Measurements from ENCODE around the gene VSTM4. TPM values are rescaled to one million over a fixed set of nuclear protein-coding genes. Genes with fewer than 3 reads are reported as not detected.

The VSTM4 gene
- total RNA-seq, 3 donors from 2014 or later, result 1.5 to 13.8 (median 2.2) TPM

GRCh38 chr10:49050366-49050765 is 65.0 kb downstream of the VSTM4 start:
- Histone ChIP-seq H3K9me3 (no peaks in the 10 kb centered on the region), H3K36me3 (ENCODE audit: low read depth) (no peaks in the 10 kb centered on the region), H3K4me1 (ENCODE audit: low read depth) (no peaks in the 10 kb centered on the region), H3K4me3 (no peak overlapping the region)
- TF ChIP-seq CTCF (IDR thresholded peaks at IDR 0.05), result no peak
- DNase-seq (no peak), ATAC-seq (no peak)
- intact Hi-C loops (cut with DNase I, micrococcal nuclease), result no loop called here

- ATAC-seq, result no peak
- TF ChIP-seq CTCF (IDR thresholded peaks at IDR 0.05), result no peak
Measured at GRCh38 chr10:49049660-49050059, 65.7 kb downstream of the VSTM4 start.

GRCh38 chr10:49047128-49047639 is 68.1 kb downstream of the VSTM4 start:
- Histone ChIP-seq H3K4me3 (no peak overlapping the region), H3K4me1 (ENCODE audit: low read depth) (no peaks in the 10 kb centered on the region), H3K36me3 (ENCODE audit: low read depth) (no peaks in the 10 kb centered on the region), H3K9me3 (no peaks in the 10 kb centered on the region)
- intact Hi-C loops (cut with DNase I, micrococcal nuclease), result no loop called here
- DNase-seq (no peak), ATAC-seq (no peak)
- no peak for TF ChIP-seq CTCF (IDR thresholded peaks at IDR 0.05)

More at GRCh38 chr10:49049660-49050059, 65.7 kb downstream of the VSTM4 start:
- no peaks in the 10 kb centered on the region for H3K4me1 ChIP-seq (ENCODE audit: low read depth)
- intact Hi-C loops (cut with DNase I, micrococcal nuclease), result no loop called here
- DNase-seq, result no peak
- H3K9me3 ChIP-seq, result no peaks in the 10 kb centered on the region
- no peaks in the 10 kb centered on the region for H3K36me3 ChIP-seq (ENCODE audit: low read depth)
- H3K4me3 ChIP-seq, result no peak overlapping the region

- DNase-seq (no peak), ATAC-seq (no peak)
- Histone ChIP-seq H3K36me3 (ENCODE audit: low read depth) (no peaks in the 10 kb centered on the region), H3K4me1 (ENCODE audit: low read depth) (no peaks in the 10 kb centered on the region), H3K9me3 (no peaks in the 10 kb centered on the region), H3K4me3 (no peak overlapping the region)
- intact Hi-C loops (cut with DNase I, micrococcal nuclease), result no loop called here
- no peak for TF ChIP-seq CTCF (IDR thresholded peaks at IDR 0.05)
Measured at GRCh38 chr10:49044293-49045193, 70.8 kb downstream of the VSTM4 start.

GRCh38 chr10:49040601-49041000 is 74.7 kb downstream of the VSTM4 start:
- DNase-seq (no peak), ATAC-seq (no peak)
- Histone ChIP-seq H3K36me3 (ENCODE audit: low read depth) (no peaks in the 10 kb centered on the region), H3K9me3 (no peaks in the 10 kb centered on the region), H3K4me1 (ENCODE audit: low read depth) (no peaks in the 10 kb centered on the region), H3K4me3 (no peak overlapping the region)
- intact Hi-C loops (cut with DNase I, micrococcal nuclease), result no loop called here
- TF ChIP-seq CTCF (IDR thresholded peaks at IDR 0.05), result no peak
